ENCODE results near the gene GJC1. TPM values are rescaled to one million over a fixed set of nuclear protein-coding genes. Genes with fewer than 3 reads are reported as not detected.

Gene GJC1
- total RNA-seq, 1 donor from 2014 or later, result 76.9 TPM

GRCh38 chr17:44877121-44877520, 47.0 kb upstream of the GJC1 start:
- H3K4me2 ChIP-seq, result no peak overlapping the region
- H3K9ac ChIP-seq, result no peak overlapping the region
- no peaks in the 10 kb centered on the region for H3K79me2 ChIP-seq (ENCODE audit: low read depth)
- H3K4me1 ChIP-seq, result no peaks in the 10 kb centered on the region
- H3K4me3 ChIP-seq, result no peak overlapping the region
- H3K36me3 Mint-ChIP-seq, result peaks cover 17% of the 10 kb centered on the region
- DNase-seq (ENCODE audit: low spot score), result no peak
- H4K20me1 ChIP-seq (ENCODE audit: low read depth), result no peaks in the 10 kb centered on the region
- no peaks in the 10 kb centered on the region for H3K4me1 Mint-ChIP-seq
- no peaks in the 10 kb centered on the region for H3K9me3 Mint-ChIP-seq
- no peak overlapping the region for H3K4me3 Mint-ChIP-seq
- H3F3A ChIP-seq (ENCODE audit: low read depth), result peaks cover 7% of the 10 kb centered on the region
- H3K27ac Mint-ChIP-seq, result no peak overlapping the region
- no peak overlapping the region for H2AFZ ChIP-seq (replicated peaks)
- H3K9me3 ChIP-seq (ENCODE audit: low read depth), result no peaks in the 10 kb centered on the region
- peaks cover 4% of the 10 kb centered on the region for H3K27me3 Mint-ChIP-seq (ENCODE audit: insufficient read depth, low read depth)
- H3K27ac ChIP-seq, result no peak overlapping the region
- peaks cover 6% of the 10 kb centered on the region for H3K36me3 ChIP-seq
- no peaks in the 10 kb centered on the region for H3K27me3 ChIP-seq
- TF ChIP-seq EZH2 (IDR thresholded peaks at IDR 0.05) (no peak), CTCF (IDR thresholded peaks at IDR 0.05) (no peak), EZH2phosphoT487 (IDR thresholded peaks at IDR 0.05) (no peak)

- Histone ChIP-seq H3K4me1 (no peaks in the 10 kb centered on the region), H3K4me2 (no peak overlapping the region), H3K4me3 (no peak overlapping the region), H3F3A (ENCODE audit: low read depth) (peaks cover 7% of the 10 kb centered on the region), H3K79me2 (ENCODE audit: low read depth) (no peaks in the 10 kb centered on the region), H3K36me3 (peaks cover 6% of the 10 kb centered on the region), H3K27ac (no peak overlapping the region), H3K9me3 (ENCODE audit: low read depth) (no peaks in the 10 kb centered on the region), H3K9ac (no peak overlapping the region), H4K20me1 (ENCODE audit: low read depth) (no peaks in the 10 kb centered on the region), H3K27me3 (no peaks in the 10 kb centered on the region), H2AFZ (replicated peaks) (no peak overlapping the region)
- no peak overlapping the region for H3K27ac Mint-ChIP-seq
- H3K4me3 Mint-ChIP-seq, result no peak overlapping the region
- H3K36me3 Mint-ChIP-seq, result peaks cover 21% of the 10 kb centered on the region
- no peaks in the 10 kb centered on the region for H3K4me1 Mint-ChIP-seq
- no peaks in the 10 kb centered on the region for H3K9me3 Mint-ChIP-seq
- peaks cover 4% of the 10 kb centered on the region for H3K27me3 Mint-ChIP-seq (ENCODE audit: insufficient read depth, low read depth)
- DNase-seq (ENCODE audit: low spot score), result no peak
- no peak for TF ChIP-seq EZH2phosphoT487 (IDR thresholded peaks at IDR 0.05)
- TF ChIP-seq CTCF (IDR thresholded peaks at IDR 0.05), result no peak
- no peak for TF ChIP-seq EZH2 (IDR thresholded peaks at IDR 0.05)
Observed at GRCh38 chr17:44875761-44876160, 45.7 kb upstream of the GJC1 start.

- Histone ChIP-seq H3K4me2 (no peak overlapping the region), H2AFZ (replicated peaks) (no peak overlapping the region), H3K79me2 (ENCODE audit: low read depth) (no peaks in the 10 kb centered on the region), H3K36me3 (no peaks in the 10 kb centered on the region), H3K4me3 (no peak overlapping the region), H3K27me3 (no peaks in the 10 kb centered on the region), H3K9ac (no peak overlapping the region), H4K20me1 (ENCODE audit: low read depth) (no peaks in the 10 kb centered on the region), H3K9me3 (ENCODE audit: low read depth) (no peaks in the 10 kb centered on the region), H3K27ac (no peak overlapping the region), H3K4me1 (no peaks in the 10 kb centered on the region), H3F3A (ENCODE audit: low read depth) (no peaks in the 10 kb centered on the region)
- H3K27me3 Mint-ChIP-seq (ENCODE audit: insufficient read depth, low read depth), result peaks cover 2% of the 10 kb centered on the region
- no peaks in the 10 kb centered on the region for H3K4me1 Mint-ChIP-seq
- H3K27ac Mint-ChIP-seq, result no peak overlapping the region
- no peak for DNase-seq (ENCODE audit: low spot score)
- H3K36me3 Mint-ChIP-seq, result peaks cover 23% of the 10 kb centered on the region
- no peak overlapping the region for H3K4me3 Mint-ChIP-seq
- TF ChIP-seq EZH2 (IDR thresholded peaks at IDR 0.05) (no peak), CTCF (IDR thresholded peaks at IDR 0.05) (no peak), EZH2phosphoT487 (IDR thresholded peaks at IDR 0.05) (no peak)
- H3K9me3 Mint-ChIP-seq, result no peaks in the 10 kb centered on the region
Observed at GRCh38 chr17:44872131-44872768, 42.2 kb upstream of the GJC1 start.

Measured in neural progenitor cell (in vitro differentiated cells).